ENCODE results near the gene CRISPLD2.

Gene CRISPLD2

DNA sequence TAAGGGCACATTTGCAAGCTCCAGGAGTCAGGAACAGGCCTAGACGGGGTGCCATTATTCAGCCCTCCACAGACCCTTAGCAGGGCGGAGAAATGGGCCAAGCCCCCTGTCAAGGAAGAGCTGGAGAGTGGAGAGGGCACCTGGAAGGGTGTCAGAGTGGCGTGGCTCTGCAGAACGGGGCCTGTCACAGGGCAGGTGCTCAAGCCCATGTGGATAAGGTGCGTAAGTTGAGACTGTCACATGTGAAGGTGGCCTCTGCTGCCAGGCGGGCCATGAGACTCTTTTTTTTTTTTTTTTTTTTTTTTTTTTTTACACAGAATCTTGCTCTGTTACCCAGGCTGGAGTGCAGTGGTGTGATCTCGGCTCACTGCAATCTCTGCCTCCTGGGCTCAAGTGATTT is 12.0 kb upstream of the CRISPLD2 start:
- no peaks in the 10 kb centered on the region for H3K9me3 ChIP-seq
- no peak overlapping the region for H3K27ac ChIP-seq
- H3K4me1 ChIP-seq = peaks cover 0 to 13% (median 0%) of the 10 kb centered on the region in 4 donors
- TF ChIP-seq, protein P1, sequence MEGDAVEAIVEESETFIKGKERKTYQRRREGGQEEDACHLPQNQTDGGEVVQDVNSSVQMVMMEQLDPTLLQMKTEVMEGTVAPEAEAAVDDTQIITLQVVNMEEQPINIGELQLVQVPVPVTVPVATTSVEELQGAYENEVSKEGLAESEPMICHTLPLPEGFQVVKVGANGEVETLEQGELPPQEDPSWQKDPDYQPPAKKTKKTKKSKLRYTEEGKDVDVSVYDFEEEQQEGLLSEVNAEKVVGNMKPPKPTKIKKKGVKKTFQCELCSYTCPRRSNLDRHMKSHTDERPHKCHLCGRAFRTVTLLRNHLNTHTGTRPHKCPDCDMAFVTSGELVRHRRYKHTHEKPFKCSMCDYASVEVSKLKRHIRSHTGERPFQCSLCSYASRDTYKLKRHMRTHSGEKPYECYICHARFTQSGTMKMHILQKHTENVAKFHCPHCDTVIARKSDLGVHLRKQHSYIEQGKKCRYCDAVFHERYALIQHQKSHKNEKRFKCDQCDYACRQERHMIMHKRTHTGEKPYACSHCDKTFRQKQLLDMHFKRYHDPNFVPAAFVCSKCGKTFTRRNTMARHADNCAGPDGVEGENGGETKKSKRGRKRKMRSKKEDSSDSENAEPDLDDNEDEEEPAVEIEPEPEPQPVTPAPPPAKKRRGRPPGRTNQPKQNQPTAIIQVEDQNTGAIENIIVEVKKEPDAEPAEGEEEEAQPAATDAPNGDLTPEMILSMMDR (IDR thresholded peaks at IDR 0.05) = no peak
- no peaks in the 10 kb centered on the region for H3K27me3 ChIP-seq
- no peak overlapping the region for H3K4me3 ChIP-seq
- H3K36me3 ChIP-seq = no peaks in the 10 kb centered on the region
- intact Hi-C loops (cut with DNase I; ENCODE audit: low total_unique reads) = no loop called here
- DNase-seq = no peak

DNA sequence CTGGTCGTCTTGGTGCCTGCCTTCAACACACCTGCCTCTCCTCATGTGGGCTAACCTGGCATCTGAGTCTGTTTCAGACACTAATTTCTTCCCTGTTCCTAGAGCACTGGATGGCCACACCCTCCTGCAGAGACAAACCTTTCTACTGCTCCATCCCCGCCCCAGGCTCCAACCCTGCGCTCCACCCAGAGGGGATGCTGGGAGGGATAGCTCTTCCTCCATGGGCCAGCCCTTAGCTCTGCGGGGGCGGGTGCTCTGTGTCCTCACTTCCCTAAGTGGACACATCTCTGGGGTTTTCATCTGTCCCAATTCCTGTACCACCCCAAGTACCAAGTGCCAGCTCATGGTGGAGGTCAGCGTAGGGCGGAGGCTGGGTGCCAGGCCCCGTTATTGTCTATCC is 11.0 kb upstream of the CRISPLD2 start:
- H3K9me3 ChIP-seq = no peaks in the 10 kb centered on the region
- H3K27me3 ChIP-seq = no peaks in the 10 kb centered on the region
- no peaks in the 10 kb centered on the region for H3K36me3 ChIP-seq
- DNase-seq = no peak
- H3K4me3 ChIP-seq = no peak overlapping the region
- TF ChIP-seq, protein P1 (IDR thresholded peaks at IDR 0.05) = no peak
- peaks cover 0 to 13% (median 0%) of the 10 kb centered on the region in 4 donors for H3K4me1 ChIP-seq
- intact Hi-C loops (cut with DNase I; ENCODE audit: low total_unique reads) = no loop called here
- H3K27ac ChIP-seq = no peak overlapping the region

DNA sequence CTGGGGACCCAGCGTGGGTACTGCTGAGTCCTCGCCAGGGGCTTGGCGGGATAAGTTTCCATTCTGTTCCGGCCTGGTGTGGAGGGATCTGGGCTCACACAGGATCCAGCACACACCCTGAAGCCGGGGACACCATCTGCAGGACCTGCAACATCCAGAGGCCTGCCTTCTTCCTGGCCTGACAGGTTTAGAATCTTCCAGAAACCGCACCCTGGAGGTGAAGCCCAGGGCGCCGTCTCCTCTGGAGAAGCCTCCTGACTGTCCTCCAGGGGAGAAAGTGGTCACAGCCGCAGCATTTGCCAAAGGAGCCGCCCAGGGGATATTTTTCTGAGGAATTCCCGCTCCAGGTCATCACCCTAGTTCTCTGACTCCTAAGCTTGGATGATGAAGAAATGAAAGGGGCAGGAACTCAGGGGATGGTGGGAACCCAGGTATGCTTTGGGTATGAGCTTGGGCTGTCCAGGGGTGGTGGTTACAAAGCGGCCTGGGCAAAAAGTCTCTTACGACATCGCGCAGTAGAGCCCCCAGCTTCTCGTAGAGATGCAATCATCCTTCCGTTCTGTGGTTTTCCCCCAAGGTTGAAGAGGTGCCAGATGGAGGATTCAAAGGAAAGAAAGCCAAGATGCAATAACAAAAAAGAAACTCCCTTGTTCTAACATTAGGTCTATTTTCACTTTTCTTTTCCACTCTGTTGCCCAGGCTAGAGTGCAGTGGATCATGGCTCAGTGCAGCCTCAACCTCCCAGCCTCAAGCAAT is 9.1 kb upstream of the CRISPLD2 start:
- no peaks in the 10 kb centered on the region for H3K36me3 ChIP-seq
- intact Hi-C loops (cut with DNase I; ENCODE audit: low total_unique reads) = no loop called here
- peaks cover 0 to 13% (median 0%) of the 10 kb centered on the region in 4 donors for H3K4me1 ChIP-seq
- no peaks in the 10 kb centered on the region for H3K27me3 ChIP-seq
- no peaks in the 10 kb centered on the region for H3K9me3 ChIP-seq
- TF ChIP-seq, protein P1 (IDR thresholded peaks at IDR 0.05) = no peak
- H3K27ac ChIP-seq = peak overlapping the region in 1 of 2 donors; percentile 24
- DNase-seq = peak in 1 of 2 donors; percentile 72
- H3K4me3 ChIP-seq = no peak overlapping the region

DNA sequence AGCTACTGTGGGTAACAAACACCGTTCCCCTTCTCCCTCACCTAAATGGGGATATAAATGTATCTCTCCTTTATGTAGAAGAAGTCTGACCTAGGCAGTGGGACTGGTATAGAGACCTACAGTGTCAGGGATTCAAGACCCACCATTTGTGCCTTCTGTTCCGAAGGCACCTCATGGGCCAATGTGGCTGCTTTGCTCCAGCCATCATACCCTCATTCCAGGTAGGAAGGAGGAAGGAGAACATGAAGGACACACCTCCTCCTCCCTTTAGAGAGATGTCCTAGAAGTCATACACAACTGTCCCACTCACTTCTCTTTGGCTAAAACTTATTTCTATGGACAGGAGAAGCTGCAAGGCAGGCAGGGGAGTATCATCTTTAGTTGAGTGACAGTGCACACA is 8.3 kb upstream of the CRISPLD2 start:
- no peaks in the 10 kb centered on the region for H3K9me3 ChIP-seq
- H3K36me3 ChIP-seq = no peaks in the 10 kb centered on the region
- H3K4me1 ChIP-seq = peaks cover 0 to 9% (median 0%) of the 10 kb centered on the region in 4 donors
- DNase-seq = no peak
- intact Hi-C loops (cut with DNase I; ENCODE audit: low total_unique reads) = no loop called here
- H3K27me3 ChIP-seq = no peaks in the 10 kb centered on the region
- no peak overlapping the region for H3K4me3 ChIP-seq
- TF ChIP-seq, protein P1 (IDR thresholded peaks at IDR 0.05) = no peak
- H3K27ac ChIP-seq = no peak overlapping the region

DNA sequence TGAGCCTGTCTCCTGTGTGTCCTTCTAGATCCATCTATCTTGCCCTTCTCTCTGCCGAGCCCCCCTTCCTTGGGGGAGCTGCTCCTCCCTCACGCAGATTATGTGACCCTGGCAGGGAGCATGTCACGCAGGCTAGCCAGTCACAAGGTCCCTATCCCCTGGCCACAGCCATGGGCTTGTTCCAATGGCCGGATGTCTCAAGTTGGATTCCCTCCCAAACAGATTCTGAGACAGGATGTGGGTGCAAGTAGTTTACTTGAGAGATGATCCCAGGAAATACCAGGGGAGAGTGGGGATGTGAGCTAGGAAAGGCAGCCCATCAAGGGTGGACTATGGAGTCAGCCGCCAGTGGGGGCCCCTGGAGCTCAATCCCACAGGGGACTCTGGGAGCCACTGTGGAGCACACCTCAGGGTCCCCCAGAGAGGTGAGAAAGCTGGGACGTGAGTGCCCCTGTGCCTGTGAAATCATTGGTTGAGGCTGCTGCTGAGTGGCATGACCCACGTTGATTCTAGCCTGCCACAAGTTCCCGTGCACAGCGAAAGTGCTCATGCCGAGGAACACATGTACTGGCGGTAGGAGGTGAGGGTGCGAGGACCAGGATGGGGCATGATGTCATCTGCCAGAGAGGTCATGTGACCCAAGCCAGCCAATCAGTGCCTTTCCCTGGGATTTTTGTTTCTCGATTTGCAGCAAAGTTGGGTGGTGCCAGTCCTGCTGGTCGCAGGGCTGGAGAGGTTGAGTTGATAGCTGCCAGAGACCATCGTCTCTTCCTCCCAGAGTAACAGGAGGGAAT is 6.4 kb upstream of the CRISPLD2 start:
- TF ChIP-seq, protein P1 (IDR thresholded peaks at IDR 0.05) = no peak
- Histone ChIP-seq H3K27ac (no peak overlapping the region), H3K27me3 (no peaks in the 10 kb centered on the region), H3K4me1 (peaks cover 0 to 6% (median 0%) of the 10 kb centered on the region in 4 donors), H3K9me3 (no peaks in the 10 kb centered on the region), H3K4me3 (no peak overlapping the region), H3K36me3 (no peaks in the 10 kb centered on the region)
- intact Hi-C loops (cut with DNase I; ENCODE audit: low total_unique reads) = no loop called here
- DNase-seq = no peak
